Right atrium auricular region (tissue), 2 donors: ENCODE results near the gene RCSD1. TPM values are rescaled to one million over a fixed set of nuclear protein-coding genes. Genes with fewer than 3 reads are reported as not detected.

Experiments
- DNase-seq: peaks from one replicate; pipeline ENCODE4 v3.0.0-alpha.2; 2019; ENCODE audit warnings: low spot score
- H3K27ac ChIP-seq, 2 donors: fragments of 200-600 bp; sonication (generic); 1 replicate in 1 of 2; 2 replicates in 1 of 2; pipeline ENCODE4 v1.5.1; 2016 to 2019
- H3K27me3 ChIP-seq, 2 donors: fragments of 200-600 bp; sonication (generic); one replicate each; pipeline versions ENCODE4 v1.5.1 to v1.6.0; 2017 to 2019
- H3K36me3 ChIP-seq: fragments of 200-600 bp; sonication (generic); one replicate; pipeline ENCODE4 v1.5.1; 2016
- H3K4me1 ChIP-seq, 2 donors: fragments of 200-600 bp; sonication (generic); one replicate each; pipeline versions ENCODE4 v1.5.1 to v1.6.0; 2017 to 2019
- H3K4me3 ChIP-seq, 2 donors: fragments of 200-600 bp; sonication (generic); 1 replicate in 1 of 2; 2 replicates in 1 of 2; pipeline ENCODE4 v1.5.1; 2017 to 2019; ENCODE audit warnings: mild to moderate bottlenecking in 1 of 2, moderate library complexity in 1 of 2
- H3K9me3 ChIP-seq, 2 donors: fragments of 200-600 bp; sonication (generic); one replicate each; pipeline ENCODE4 v1.5.1; 2019
- total RNA-seq, 2 donors: library from RNA; depleted of rRNA; stranded (reverse); fragments of >200 nt; gene quantifications; one replicate each; pipeline ENCODE4 v1.1.0, GENCODE V29; 2016
- TF ChIP-seq, protein P1 (sequence below), 2 donors: fragments of 200-600 bp; sonication (generic); IDR thresholded peaks; one replicate each; pipeline ENCODE4 v1.5.1; 2019; ENCODE audit warnings: antibody characterized with exemption in 2 of 2

The RCSD1 gene
- total RNA-seq, 2 donors from 2014 or later = 26.5 to 39.3 TPM

GRCh38 chr1:167645625-167646414 lies 15.8 kb downstream of the RCSD1 start:
- Histone ChIP-seq H3K4me1 (peaks cover 0 to 50% of the 10 kb centered on the region in 2 donors), H3K27ac (no peak overlapping the region), H3K9me3 (no peaks in the 10 kb centered on the region), H3K36me3 (peaks cover 3% of the 10 kb centered on the region), H3K4me3 (no peak overlapping the region), H3K27me3 (no peaks in the 10 kb centered on the region)
- TF ChIP-seq, protein P1, sequence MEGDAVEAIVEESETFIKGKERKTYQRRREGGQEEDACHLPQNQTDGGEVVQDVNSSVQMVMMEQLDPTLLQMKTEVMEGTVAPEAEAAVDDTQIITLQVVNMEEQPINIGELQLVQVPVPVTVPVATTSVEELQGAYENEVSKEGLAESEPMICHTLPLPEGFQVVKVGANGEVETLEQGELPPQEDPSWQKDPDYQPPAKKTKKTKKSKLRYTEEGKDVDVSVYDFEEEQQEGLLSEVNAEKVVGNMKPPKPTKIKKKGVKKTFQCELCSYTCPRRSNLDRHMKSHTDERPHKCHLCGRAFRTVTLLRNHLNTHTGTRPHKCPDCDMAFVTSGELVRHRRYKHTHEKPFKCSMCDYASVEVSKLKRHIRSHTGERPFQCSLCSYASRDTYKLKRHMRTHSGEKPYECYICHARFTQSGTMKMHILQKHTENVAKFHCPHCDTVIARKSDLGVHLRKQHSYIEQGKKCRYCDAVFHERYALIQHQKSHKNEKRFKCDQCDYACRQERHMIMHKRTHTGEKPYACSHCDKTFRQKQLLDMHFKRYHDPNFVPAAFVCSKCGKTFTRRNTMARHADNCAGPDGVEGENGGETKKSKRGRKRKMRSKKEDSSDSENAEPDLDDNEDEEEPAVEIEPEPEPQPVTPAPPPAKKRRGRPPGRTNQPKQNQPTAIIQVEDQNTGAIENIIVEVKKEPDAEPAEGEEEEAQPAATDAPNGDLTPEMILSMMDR (IDR thresholded peaks at IDR 0.05) = no peak
- no peak for DNase-seq

DNA sequence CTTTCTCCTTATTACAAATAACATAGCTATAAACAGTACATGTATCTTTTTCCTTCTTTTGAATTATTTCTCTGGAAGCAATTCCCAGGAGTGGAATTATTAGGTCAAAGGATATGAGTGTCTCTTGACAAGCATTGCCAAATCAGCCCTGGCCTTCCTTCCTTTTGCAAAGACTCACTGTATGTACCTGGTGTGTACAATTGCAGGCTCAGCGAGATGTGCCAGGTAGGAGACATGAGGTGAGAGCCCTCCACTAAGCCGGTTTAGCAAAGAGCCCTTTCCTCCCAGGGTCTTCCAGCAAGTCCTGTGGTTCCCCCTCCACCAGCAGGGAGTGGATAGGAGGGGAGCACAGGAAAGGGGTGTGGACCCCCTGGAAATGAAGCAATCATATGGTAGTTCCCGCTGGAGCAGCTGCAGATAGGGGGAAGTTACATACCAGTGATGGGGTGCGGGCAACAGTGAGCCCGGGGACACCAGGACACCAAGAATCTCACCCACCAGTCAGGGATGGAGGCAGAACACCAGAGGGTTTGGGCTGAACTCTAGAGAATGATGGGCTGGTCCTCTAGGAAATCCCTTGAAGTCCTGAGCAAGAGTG lies 18.3 kb downstream of the RCSD1 start:
- DNase-seq = no peak
- Histone ChIP-seq H3K4me3 (no peak overlapping the region), H3K36me3 (no peaks in the 10 kb centered on the region), H3K4me1 (peaks cover 0 to 75% of the 10 kb centered on the region in 2 donors), H3K9me3 (no peaks in the 10 kb centered on the region), H3K27ac (peak overlapping the region; percentile 32 to 61), H3K27me3 (no peaks in the 10 kb centered on the region)
- TF ChIP-seq, protein P1 (IDR thresholded peaks at IDR 0.05) = no peak

- DNase-seq = no peak
- no peaks in the 10 kb centered on the region for H3K9me3 ChIP-seq
- H3K27me3 ChIP-seq = no peaks in the 10 kb centered on the region
- peak overlapping the region; percentile 32 to 61 for H3K27ac ChIP-seq
- H3K4me1 ChIP-seq = peaks cover 0 to 81% of the 10 kb centered on the region in 2 donors
- no peaks in the 10 kb centered on the region for H3K36me3 ChIP-seq
- TF ChIP-seq, protein P1 (IDR thresholded peaks at IDR 0.05) = no peak
- no peak overlapping the region for H3K4me3 ChIP-seq
Observed at GRCh38 chr1:167648978-167649744, 19.1 kb downstream of the RCSD1 start.

DNA sequence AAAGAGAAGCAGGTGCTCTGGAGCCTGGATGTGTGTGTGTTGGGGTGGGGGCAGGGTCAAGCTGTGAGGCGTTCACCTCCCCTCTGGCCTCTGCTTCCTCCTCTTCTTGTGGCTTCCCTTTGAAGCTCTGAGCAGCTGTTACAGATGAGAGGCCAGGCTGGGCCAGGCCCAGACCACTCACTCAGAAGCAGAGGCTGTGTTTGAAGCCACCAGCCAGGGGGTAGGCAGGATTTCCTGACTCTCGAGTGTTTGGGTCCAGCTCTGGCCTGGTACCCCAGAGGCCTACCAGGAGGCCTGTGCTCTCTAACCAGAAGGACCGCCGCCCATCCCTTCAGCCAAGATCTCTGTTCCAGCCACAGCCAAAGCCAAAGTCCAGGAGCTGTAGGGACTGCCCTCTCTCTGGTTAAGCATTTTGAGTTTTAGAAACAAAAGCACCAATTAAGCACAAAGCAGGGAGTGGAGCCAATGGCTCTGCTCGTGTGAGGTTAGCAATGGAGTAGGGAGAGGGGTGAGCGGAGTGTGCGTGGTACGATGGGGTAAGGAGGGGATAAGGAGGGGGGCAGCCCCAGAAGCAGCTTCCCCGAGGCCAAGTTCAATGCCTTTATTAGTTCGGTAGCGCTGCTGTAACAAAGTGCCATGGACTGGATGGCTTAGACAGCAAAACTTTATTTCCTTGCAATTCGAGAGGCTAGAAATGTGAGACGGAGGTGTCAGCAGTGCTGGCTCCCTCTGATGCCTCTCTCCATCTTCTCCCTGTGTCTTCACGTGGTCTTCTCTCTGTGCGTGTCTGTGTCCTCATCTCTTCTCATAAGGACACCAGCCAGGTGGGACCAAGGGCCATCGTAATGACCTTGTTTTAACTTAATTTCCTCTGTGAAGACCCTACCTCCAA lies 20.5 kb downstream of the RCSD1 start:
- peaks cover 0 to 86% of the 10 kb centered on the region in 2 donors for H3K4me1 ChIP-seq
- H3K27me3 ChIP-seq = no peaks in the 10 kb centered on the region
- H3K4me3 ChIP-seq = no peak overlapping the region
- H3K27ac ChIP-seq = peak overlapping the region; percentile 32 to 61
- TF ChIP-seq, protein P1 (IDR thresholded peaks at IDR 0.05) = no peak
- no peaks in the 10 kb centered on the region for H3K36me3 ChIP-seq
- no peaks in the 10 kb centered on the region for H3K9me3 ChIP-seq
- DNase-seq = no peak

DNA sequence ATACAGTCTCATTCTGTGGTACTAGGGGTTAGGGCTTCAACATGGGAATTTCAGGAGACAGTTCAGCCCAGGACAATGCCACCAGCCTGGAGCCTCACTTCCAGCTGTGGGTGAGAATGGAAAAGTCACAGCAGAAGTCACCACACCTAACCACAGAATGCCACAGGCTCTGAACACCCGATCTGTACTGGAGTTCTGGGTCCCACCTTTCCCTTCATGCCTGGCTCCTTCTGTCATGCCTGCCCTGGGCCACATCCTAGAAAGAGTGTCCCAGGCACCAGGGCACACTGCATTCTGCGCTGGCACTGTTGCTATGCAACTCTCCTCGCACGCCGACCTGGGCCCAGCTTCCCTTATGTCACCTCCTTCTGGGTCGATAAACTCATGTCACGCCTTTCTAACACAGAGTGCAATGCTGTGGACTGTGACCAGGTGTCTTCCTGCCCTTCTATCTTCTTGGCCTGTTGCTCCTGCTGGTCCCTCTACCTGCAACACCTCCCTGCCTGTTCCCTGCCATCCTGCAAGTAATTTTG lies 21.2 kb downstream of the RCSD1 start:
- no peaks in the 10 kb centered on the region for H3K9me3 ChIP-seq
- DNase-seq = no peak
- peaks cover 0 to 86% of the 10 kb centered on the region in 2 donors for H3K4me1 ChIP-seq
- H3K27ac ChIP-seq = peak overlapping the region; percentile 32 to 61
- no peaks in the 10 kb centered on the region for H3K27me3 ChIP-seq
- no peak overlapping the region for H3K4me3 ChIP-seq
- TF ChIP-seq, protein P1 (IDR thresholded peaks at IDR 0.05) = no peak
- H3K36me3 ChIP-seq = no peaks in the 10 kb centered on the region
